ENCODE measurements around the gene OR52E5.

The OR52E5 gene

DNA sequence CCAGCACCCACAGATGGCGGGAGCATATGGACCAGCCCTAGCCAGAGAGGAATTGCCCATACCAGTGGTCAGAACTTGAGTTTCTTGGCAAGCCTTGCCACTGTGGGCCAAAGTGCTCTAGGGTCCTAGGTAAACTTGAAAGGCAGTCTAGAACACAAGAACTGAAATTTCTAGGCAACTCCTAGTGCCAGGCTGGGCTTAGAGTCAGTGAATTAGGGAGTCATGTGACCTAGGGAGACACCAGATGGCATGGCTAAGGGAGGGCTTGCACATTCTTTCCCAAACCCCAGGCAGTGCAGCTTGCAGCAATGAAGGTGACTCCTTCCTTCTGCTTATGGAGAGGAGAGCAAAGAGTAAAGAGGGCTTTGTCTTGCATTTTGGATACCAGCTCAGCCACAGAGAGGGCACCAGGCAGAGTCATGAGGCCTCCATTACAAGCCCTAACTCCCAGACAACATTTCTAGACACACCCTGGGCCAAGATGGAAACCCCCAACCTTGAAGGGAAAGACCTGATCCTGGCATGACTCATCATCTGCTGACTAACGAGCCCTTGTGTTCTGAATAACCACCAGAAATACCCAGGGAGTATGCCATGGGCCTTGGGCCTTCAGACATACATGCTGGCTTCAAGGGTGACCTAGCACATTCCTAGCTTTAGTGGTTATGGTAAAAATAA lies 29.9 kb downstream of the OR52E5 start:
- TF ChIP-seq, protein P1, sequence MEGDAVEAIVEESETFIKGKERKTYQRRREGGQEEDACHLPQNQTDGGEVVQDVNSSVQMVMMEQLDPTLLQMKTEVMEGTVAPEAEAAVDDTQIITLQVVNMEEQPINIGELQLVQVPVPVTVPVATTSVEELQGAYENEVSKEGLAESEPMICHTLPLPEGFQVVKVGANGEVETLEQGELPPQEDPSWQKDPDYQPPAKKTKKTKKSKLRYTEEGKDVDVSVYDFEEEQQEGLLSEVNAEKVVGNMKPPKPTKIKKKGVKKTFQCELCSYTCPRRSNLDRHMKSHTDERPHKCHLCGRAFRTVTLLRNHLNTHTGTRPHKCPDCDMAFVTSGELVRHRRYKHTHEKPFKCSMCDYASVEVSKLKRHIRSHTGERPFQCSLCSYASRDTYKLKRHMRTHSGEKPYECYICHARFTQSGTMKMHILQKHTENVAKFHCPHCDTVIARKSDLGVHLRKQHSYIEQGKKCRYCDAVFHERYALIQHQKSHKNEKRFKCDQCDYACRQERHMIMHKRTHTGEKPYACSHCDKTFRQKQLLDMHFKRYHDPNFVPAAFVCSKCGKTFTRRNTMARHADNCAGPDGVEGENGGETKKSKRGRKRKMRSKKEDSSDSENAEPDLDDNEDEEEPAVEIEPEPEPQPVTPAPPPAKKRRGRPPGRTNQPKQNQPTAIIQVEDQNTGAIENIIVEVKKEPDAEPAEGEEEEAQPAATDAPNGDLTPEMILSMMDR (conservative IDR thresholded peaks at IDR 0.05): no peak
- no peak for TF ChIP-seq ZFX (IDR thresholded peaks at IDR 0.05)
- H3K27ac ChIP-seq: no peak overlapping the region

DNA sequence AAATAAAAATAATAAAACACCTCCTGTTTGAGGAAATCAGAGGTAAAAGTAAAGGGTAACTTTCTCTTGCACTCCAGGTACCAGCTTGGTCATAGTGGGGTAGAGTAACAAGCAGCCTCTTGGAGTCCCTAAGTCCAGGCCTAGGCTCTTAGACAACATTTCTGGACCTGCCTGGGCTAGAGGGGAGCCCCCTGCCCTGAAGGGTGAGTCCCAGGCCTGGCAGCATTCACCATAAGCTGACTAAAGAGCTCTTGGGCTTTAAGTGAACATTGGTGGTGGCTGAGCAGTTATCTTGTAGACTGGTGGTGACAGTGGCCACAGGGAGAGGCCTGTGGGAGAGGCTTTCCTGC lies 30.4 kb downstream of the OR52E5 start:
- no peak overlapping the region for H3K27ac ChIP-seq
- no peak for TF ChIP-seq ZFX (IDR thresholded peaks at IDR 0.05)
- TF ChIP-seq, protein P1 (conservative IDR thresholded peaks at IDR 0.05): no peak

DNA sequence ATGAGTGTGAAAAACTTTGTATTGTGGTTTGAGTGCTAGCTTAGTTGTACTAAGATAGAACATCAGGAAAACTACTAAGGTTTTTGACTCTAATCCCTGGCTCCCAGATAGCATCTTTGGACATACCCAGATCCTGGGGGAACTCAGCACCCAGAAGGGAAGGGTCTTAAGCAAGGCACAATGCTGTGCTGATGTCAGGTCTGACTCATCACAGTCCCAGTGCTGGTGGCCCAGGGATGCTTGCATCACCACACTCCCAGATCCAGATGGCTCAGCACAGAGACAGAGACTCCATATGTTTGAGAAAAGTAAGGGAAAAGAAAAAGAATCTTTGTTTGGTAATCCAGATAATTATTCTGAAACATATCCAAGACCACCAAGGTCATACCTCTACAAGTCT lies 30.8 kb downstream of the OR52E5 start:
- no peak overlapping the region for H3K27ac ChIP-seq
- no peak for TF ChIP-seq ZFX (IDR thresholded peaks at IDR 0.05)
- TF ChIP-seq, protein P1 (conservative IDR thresholded peaks at IDR 0.05): no peak

DNA sequence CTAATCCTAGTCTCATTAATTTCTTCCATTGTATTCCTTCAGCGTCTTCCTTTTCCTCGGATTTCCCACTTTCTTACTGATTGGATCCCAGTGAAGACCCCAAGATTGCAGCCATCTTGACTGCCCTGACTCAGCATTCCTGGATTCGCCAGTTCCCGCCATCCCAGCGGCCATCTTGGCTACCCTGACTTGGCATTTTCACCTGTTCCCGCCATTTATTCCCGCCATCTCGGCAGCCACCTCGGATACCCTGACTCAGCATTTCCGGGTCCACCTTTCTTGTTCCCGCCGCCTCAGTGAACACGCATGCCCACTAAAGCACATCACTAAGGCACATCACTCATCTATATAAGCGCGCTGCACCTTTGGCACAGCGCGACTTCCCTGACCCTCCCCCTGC lies 35.3 kb downstream of the OR52E5 start:
- H3K27ac ChIP-seq: no peak overlapping the region; the same call in 1 of the 2 replicates
- TF ChIP-seq, protein P1 (conservative IDR thresholded peaks at IDR 0.05): no peak
- no peak for TF ChIP-seq ZFX (IDR thresholded peaks at IDR 0.05)

DNA sequence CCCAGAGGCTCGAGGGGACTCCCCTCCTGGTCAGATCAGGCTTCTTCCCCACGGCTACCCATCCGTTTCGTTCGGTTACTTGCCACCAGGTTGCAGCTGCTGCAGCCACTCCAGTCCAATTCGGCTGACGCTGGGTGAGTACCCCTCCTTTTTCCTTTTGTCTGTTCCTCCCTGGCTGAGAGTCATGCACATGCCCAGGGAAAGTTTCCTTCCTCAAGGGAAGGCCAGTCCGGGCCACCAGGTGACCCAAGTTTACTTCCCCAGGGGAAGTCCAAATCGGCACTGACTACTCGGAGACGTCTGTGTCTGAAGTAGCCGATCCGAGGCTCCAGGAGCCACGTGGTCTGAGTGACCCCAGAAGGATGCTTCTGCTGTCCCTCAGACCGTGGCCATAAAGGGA lies 35.8 kb downstream of the OR52E5 start:
- TF ChIP-seq, protein P1 (conservative IDR thresholded peaks at IDR 0.05): no peak
- TF ChIP-seq ZFX (IDR thresholded peaks at IDR 0.05): no peak

DNA sequence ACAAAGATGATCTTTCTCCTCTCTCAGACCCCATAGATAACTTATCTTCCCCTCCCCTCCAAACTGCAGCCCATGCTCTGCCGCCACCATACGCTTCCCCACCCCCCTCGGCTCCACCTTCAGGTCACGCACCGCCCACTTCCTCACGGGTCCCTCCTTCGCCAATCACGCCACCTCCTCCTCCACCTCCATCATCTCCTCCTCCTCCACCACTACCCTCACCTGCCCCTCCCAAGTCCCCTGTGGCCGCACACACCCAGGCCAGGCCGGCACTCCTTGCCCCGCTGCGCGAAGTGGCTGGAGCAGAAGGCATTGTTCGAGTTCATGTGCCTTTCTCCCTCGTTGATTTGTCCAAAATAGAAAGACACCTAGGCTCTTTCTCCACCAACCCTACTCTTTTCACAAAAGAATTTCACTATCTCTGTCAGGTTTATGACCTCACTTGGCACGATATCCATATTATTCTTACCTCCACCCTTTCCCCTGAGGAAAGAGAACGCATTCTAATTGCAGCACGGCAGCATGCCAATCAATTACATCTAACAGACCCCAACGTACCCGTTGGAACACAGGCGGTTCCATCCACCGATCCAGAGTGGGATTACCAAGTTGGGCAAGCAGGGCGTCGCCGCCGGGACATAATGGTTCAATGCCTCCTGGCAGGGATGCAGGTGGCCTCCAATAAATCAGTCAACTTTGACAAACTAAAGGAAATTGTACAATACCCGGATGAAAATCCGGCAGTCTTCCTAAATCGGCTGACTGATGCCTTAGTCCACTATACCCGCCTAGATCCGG lies 36.8 kb downstream of the OR52E5 start:
- H3K27ac ChIP-seq: no peak overlapping the region
- TF ChIP-seq, protein P1 (conservative IDR thresholded peaks at IDR 0.05): no peak
- TF ChIP-seq ZFX (IDR thresholded peaks at IDR 0.05): no peak

More for the DNA sequence above, 35.8 kb downstream of the OR52E5 start:
- H3K27ac ChIP-seq: no peak overlapping the region

DNA sequence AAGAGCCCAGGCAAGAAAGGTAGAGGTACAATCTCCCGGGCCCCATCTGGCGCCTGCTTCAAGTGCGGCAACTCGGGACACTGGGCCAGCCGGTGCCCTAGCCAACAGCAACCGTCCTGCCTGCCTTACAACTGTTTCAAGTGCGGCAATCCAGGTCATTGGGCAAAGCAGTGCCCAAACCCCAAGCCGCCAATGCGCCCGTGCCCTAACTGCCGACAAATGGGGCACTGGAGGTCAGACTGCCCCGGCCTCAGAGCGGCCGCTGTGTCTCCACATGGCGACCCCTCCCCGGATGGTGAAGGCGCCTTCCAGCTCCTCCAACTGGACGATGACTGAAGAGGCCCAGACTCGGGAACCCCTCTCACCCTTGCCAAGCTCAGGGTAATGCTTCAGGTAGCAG lies 37.6 kb downstream of the OR52E5 start:
- no peak for TF ChIP-seq ZFX (IDR thresholded peaks at IDR 0.05)
- TF ChIP-seq, protein P1 (conservative IDR thresholded peaks at IDR 0.05): no peak
- H3K27ac ChIP-seq: no peak overlapping the region

Data from C4-2B (cell line).